Type B pancreatic cell (in vitro differentiated cells): ENCODE results near the gene XIRP1. TPM values are rescaled to one million over a fixed set of nuclear protein-coding genes. Genes with fewer than 3 reads are reported as not detected.

Source experiments
- DNase-seq: peaks from one replicate; pipeline ENCODE4 v3.0.0; 2021; ENCODE audit warnings: mixed read lengths; ENCODE audit not compliant: unreplicated experiment; ENCODE audit errors: extremely low spot score
- H3K27ac Mint-ChIP-seq: 2 replicates; pipeline ENCODE4 v1.8.0; 2021; ENCODE audit warnings: mild to moderate bottlenecking, mixed read lengths
- H3K27me3 Mint-ChIP-seq: 2 replicates; pipeline ENCODE4 v1.8.0; 2021; ENCODE audit warnings: mixed read lengths
- H3K36me3 Mint-ChIP-seq: 2 replicates; pipeline ENCODE4 v1.8.0; 2021; ENCODE audit warnings: mixed read lengths
- H3K4me1 Mint-ChIP-seq: one replicate; pipeline ENCODE4 v1.8.0; 2021; ENCODE audit warnings: mixed read lengths; ENCODE audit not compliant: unreplicated experiment
- H3K4me3 Mint-ChIP-seq: 2 replicates; pipeline ENCODE4 v1.8.0; 2021; ENCODE audit warnings: mild to moderate bottlenecking, mixed read lengths
- H3K9me3 Mint-ChIP-seq: 2 replicates; pipeline ENCODE4 v1.8.0; 2021; ENCODE audit warnings: mixed read lengths
- CTCF ChIP-seq: fragments of 200-600 bp; sonication (generic); conservative IDR thresholded peaks from 2 replicates; pipeline ENCODE4 v1.5.0; 2021; ENCODE audit warnings: antibody characterized with exemption, mild to moderate bottlenecking
- long read RNA-seq: library from polyadenylated mRNA; unstranded; transcript quantifications from one replicate; pipeline ENCODE4 v2.0.0, GENCODE V29; 2020
- total RNA-seq: library from RNA; stranded (reverse); gene quantifications from 2 replicates; pipeline ENCODE4 v1.2.1, GENCODE V29; 2021; ENCODE audit warnings: low replicate concordance

The XIRP1 gene
- 0.12 TPM in 1 of 2 replicates, not detected in the other for total RNA-seq
- long read RNA-seq, result 0 reads

- no peak for DNase-seq
- Mint-ChIP-seq H3K27ac (no peak within 1 kb of the TSS), H3K4me1 (peaks cover 13% of the 10 kb centered on the region), H3K9me3 (no peaks in the 10 kb centered on the region), H3K36me3 (no peaks in the 10 kb centered on the region), H3K4me3 (no peak within 1 kb of the TSS), H3K27me3 (peaks cover 8% of the 10 kb centered on the region)
- no peak for TF ChIP-seq CTCF
Measured at GRCh38 chr3:39192490-39193092, at the start of gene XIRP1. Gene XIRP1 (minus strand): TSS chr3:39192595. CDS start chr3:39189445, 3,150 bp downstream.

- Mint-ChIP-seq H3K27me3 (peaks cover 28% of the 10 kb centered on the region), H3K9me3 (no peaks in the 10 kb centered on the region), H3K36me3 (no peaks in the 10 kb centered on the region), H3K4me1 (no peaks in the 10 kb centered on the region), H3K4me3 (no peak overlapping the region), H3K27ac (no peak overlapping the region)
- DNase-seq, result no peak
- no peak for TF ChIP-seq CTCF
Measured at GRCh38 chr3:39241561-39241960, 49.2 kb upstream of the XIRP1 start.

GRCh38 chr3:39237027-39237426, 44.6 kb upstream of the XIRP1 start:
- Mint-ChIP-seq H3K27me3 (peaks cover 47% of the 10 kb centered on the region), H3K4me3 (no peak overlapping the region), H3K4me1 (no peaks in the 10 kb centered on the region), H3K9me3 (no peaks in the 10 kb centered on the region), H3K36me3 (no peaks in the 10 kb centered on the region), H3K27ac (no peak overlapping the region)
- no peak for DNase-seq
- no peak for TF ChIP-seq CTCF

- Mint-ChIP-seq H3K27ac (no peak overlapping the region), H3K36me3 (no peaks in the 10 kb centered on the region), H3K27me3 (peaks cover 48% of the 10 kb centered on the region), H3K4me3 (no peak overlapping the region), H3K4me1 (no peaks in the 10 kb centered on the region), H3K9me3 (no peaks in the 10 kb centered on the region)
- no peak for TF ChIP-seq CTCF
- no peak for DNase-seq
Measured at GRCh38 chr3:39234651-39235050, 42.3 kb upstream of the XIRP1 start.

- H3K27ac Mint-ChIP-seq, result no peak overlapping the region
- no peaks in the 10 kb centered on the region for H3K9me3 Mint-ChIP-seq
- no peaks in the 10 kb centered on the region for H3K36me3 Mint-ChIP-seq
- H3K27me3 Mint-ChIP-seq, result peaks cover 35% of the 10 kb centered on the region
- H3K4me3 Mint-ChIP-seq, result no peak overlapping the region
- no peak for DNase-seq
- no peaks in the 10 kb centered on the region for H3K4me1 Mint-ChIP-seq
- TF ChIP-seq CTCF, result no peak
Measured at GRCh38 chr3:39232859-39233258, 40.5 kb upstream of the XIRP1 start.
